Measurements from ENCODE around the gene DLG2.

The DLG2 gene

DNA sequence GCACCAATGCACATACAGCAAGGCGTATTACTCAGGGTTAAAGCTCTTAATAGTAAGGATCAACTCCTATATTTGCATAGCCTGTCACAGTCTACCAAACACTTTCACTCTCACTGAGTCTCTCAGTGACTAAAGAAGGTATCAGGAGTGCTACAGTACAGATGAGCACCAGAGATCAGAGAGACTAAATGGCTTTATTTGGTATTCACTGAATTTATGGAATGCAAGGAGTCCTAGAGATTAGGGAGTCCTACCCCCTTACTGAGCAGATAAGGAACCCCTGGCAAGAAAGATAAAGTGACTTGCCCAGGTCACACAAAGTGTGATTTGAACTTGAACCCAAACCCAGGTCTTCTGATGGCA is 1944.6 kb downstream of the DLG2 start:
- no peak for DNase-seq (ENCODE audit: low read depth in 2 of 2)

DNA sequence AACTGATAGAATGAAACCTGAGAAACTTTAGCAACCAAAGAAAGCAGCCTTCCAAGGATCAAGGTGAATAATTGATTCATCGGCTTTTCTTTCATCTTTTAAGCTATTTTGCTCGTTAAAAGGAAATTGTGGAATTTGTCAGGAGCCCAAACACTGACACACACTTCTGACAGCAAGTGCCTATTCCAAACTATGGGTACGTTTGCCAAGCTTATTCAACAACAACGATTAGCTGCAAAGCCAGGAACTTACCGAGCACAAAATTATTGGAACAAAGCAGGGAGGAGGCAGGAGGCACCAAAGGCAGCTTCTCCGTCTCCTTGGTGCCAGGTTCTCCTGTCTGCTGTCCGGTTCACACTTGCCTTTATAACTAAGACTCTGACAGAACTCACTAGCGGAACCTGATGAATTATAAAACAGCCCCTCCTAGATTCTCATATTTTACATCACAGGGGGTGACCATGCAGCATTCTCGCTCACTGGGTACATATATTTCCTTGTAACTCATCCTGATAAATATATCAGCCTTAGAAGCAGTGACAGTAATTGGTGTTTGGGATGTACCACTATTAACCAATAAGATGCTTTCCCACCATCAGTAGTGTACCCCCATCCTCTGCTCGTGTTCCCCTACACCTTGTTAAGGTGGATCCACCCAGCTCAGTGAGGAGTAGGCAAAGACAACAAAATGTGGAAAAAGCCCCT is 1945.1 kb downstream of the DLG2 start:
- DNase-seq (ENCODE audit: low read depth in 2 of 2), result no peak

DNA sequence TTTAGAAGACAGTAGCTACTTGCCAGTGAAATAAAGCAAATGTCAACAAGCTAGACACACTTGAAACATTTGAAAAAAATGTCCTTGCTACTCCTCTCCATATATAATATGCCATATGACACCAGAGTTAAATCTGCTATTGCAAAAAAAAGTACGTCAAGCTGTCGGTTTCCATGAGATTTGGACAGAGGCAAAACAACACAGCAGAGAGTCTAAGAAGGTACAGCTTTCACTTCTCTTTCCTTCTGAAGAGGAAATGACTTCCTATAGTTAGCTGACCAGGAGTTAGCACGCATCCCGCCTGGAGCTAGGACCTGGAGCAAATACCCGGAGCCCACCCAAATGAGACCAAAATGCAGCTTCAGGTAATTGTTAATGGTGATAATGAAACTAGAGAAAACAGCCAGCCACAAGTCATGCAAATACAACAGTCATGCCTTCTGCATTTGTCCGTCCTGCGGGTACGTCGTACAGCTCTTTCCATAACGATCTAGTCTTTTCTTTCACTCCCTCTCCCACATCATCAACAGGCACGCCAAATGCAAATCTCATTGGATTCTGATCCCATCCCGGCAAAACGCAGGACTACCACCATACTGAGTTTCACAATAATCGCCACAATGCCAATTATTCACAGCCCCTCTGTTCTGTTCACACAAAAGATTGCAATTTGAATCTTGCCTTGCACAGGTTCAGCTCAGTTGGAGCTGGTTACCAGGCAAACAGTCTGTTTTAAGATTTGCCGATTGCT is 1945.9 kb downstream of the DLG2 start:
- DNase-seq (ENCODE audit: low read depth in 2 of 2), result no peak

DNA sequence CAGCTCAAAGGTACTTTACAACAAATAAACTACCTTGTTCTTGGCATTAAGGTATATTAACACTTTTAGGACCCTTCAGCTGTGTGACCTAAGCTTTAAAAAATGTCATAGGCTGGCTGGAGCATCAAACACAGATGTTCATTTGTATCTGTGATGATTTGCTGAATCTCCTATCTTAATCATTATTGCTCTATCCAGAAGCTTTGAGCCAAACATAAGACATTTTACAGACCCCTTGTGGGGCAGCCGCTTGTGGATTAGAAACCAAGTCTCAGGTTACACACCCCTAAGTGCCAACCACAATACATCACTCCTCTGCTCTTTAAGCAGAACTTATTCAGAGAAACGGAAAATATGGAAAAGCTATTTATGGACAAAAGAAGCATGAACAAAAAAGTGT is 1946.8 kb downstream of the DLG2 start:
- no peak for DNase-seq (ENCODE audit: low read depth in 2 of 2)

DNA sequence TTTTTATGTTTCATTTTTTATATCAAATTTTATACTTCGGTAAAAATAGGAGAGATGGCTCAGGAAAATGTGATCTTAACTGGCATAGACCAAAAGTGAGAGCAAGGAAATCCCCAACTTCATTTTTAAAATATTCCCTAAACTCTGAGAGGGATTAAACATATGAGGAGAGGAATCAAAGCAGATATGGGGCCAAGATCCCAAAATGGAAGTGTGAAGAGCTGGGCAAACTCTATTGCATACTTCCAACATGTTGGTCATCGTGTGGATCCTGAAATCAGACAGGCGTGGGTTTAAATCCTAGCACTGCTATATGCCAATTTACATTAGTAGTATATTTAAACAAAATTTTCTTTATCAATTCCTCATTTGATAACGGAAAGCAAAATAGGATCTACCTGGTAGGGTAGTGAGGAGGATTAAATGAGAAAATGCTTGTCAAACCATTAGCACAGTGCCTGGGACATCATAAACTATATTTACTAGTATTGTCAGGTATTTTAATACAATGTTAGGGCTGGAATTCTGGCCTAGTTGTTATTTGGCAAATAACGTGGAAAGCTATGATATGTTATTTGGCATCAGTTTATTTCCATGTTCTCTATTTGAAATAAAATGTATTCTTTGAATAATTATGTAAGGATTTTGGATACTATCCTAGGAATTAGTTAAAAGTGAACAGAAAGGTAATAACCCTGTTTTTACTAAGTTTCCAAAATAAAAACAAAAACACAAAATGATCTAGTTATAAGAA is 1948.1 kb downstream of the DLG2 start:
- no peak for DNase-seq (ENCODE audit: low read depth in 2 of 2)

DNA sequence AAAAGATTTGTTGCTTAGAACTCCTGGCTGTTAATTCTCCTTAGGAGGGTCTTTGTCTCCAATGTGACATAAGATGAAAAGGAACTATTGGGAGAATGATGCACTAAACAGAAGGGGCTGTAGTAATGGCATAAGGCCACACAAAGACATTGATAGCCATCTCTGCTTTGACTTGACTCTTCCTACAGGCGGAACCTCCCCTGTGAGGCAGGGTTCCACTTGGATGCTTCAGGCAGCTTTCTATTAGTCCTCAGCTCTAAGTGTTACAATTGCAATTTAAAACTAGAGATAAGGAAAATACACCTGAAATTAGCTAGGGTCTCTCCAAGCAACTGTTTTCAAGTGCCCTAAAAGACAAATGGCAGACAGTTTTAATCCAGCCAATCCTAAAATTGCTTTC is 1949.4 kb downstream of the DLG2 start:
- DNase-seq (ENCODE audit: low read depth in 2 of 2), result no peak

DNA sequence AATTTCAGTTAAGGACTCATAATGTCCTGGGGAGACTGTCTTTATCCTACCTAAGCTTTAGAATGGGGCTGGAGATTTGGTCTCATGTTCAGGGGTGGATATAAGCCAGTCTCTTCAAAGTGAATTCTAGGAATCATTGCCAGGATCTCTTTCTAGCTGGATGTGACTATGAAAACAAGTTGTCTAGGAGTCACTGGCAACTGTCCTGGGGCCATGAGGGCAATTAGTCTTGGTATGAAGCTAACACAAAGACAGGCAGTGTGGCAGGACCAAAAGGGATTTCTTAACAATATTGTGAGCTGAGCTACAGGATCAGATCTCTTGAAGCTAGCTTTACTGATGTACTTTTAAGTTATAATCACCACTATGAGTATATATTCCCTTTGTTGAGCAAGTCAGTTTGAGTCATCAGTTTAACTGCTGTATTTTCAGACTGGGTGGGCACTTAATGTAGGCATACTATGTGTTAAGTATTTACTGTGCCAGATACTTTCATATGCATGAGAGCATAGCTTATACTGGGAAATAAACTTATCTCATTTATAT is 1951.0 kb downstream of the DLG2 start:
- no peak for DNase-seq (ENCODE audit: low read depth in 2 of 2)

DNA sequence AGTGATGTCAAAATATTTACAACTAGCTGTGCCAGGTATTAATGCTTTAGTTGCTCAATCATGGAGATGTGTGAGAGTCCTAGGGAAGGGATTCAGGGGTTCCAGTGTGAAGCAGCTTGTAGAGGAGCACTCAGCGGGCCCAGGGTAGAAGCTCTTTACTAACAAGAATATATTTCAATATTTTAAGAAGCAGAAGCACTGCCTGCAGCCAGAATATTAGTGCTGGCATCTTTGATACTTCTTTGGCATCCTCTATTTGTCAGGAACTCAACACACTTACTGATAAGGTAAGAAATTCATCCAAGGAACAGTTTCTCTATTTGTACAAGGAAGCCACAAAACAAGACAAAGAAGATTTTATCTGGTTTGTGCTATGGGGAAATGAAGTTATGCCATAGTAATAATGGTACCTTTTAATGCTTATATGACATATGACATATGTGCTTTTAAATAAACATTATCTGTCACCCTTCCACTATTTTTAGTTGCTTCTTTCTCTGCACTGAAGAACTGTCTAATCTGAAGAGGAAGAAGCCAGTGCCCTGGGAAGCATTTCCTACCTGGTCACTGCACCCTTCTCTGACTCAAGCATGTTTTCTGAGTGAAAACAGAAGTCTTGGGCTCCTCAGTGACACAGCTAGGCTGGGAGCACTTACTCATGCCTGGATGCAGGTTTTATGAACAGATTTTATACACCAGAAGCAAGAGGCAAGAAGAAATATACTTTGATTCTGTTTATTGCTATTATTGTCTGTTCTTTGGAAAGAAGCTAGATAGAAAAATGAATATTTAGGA is 1952.8 kb downstream of the DLG2 start:
- DNase-seq (ENCODE audit: low read depth in 2 of 2), result no peak

DNA sequence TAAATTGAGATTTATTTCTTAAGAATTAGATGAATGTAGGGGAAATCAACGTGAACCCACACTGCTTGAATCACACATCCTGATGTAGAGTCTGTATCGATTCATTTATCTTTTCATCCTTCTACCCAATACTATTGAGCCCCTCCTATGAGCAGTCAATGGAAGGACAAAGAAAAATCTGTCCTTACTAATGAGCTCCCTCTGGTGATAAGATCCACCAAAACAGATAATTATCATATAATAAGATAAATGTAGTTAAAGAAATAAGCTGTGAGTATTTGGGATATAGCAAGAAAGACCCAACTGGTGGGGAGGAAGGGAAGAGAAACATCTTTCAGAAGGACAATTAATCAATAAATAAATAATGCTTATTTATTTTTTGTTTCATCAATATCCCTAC is 1955.9 kb downstream of the DLG2 start:
- no peak for DNase-seq (ENCODE audit: low read depth in 2 of 2)

DNA sequence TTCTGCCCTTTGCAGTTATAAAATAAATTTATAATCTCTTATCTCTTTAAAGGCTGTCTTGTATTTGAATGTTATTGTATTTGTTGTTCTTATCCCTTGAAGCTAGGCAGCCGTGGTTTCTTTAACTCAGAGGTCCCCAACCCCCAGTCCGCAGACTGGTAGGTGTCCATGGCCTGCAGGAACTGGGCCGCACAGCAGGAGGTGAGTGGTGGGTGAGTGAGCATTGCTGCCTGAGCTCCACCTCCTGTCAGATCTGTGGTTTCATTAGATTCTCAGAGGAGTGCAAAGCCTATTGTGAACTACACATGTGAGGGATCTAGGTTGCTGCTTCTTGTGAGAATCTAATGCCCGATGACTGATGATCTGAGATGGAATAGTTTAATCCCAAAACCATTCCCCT is 1961.0 kb downstream of the DLG2 start:
- no peak for DNase-seq (ENCODE audit: low read depth in 2 of 2)

DNA sequence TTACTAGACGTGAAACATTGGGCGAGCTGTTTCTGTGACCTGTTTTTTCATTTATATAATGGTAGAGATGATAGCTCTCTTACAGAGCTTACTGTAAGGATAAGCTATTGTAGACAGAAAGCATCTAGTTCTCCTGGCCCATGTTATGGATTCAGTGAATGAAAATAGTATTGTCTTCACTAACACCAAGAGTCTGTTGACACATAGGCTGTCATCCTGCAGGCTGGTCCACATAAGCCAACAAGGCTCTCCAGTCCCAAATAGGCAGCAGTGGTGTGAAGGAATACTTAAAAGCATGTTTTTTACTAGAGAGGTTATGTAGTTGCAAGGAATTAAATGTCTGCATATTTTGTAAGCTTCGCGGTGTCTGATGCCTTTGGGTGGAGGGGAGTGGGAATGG is 1963.2 kb downstream of the DLG2 start:
- DNase-seq (ENCODE audit: low read depth in 2 of 2), result no peak

DNA sequence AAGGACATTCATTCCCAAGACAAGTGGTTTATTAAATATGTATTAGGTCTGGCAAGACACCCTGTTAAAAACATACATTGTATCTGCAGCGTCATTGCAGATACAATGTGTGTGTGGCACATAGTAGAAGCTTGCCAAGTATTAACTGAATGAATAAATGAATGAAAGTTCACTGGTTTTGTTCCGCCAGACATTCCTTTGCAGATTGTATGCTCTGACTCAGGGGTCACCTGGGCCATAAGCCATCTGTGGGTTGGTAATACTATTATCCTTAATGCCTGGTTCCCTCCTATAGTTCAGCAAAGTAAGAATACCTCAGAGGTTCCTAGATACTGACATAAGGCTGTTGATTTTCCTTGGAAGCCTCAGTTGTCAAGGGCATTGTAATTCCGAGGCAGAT is 1963.7 kb downstream of the DLG2 start:
- DNase-seq (ENCODE audit: low read depth in 2 of 2), result no peak

DNA sequence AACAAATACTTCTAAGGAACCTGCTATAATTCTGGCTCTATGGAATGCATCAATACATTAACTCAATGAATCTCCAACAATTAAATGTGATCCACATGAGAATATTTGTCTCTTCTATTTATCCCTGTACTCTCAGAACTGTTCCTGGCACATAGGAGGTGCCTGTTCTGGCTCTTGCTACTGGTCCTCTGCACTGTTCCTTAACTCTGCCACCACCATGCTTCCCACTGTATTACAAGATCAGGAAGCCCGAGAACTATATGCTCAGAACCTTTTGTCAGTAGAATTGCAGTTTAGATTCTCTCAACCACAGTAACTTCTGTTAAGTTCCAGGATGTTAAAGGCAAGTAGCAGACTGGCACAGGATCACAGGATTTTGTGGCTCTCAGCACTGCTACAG is 1964.7 kb downstream of the DLG2 start:
- no peak for DNase-seq (ENCODE audit: low read depth in 2 of 2)

DNA sequence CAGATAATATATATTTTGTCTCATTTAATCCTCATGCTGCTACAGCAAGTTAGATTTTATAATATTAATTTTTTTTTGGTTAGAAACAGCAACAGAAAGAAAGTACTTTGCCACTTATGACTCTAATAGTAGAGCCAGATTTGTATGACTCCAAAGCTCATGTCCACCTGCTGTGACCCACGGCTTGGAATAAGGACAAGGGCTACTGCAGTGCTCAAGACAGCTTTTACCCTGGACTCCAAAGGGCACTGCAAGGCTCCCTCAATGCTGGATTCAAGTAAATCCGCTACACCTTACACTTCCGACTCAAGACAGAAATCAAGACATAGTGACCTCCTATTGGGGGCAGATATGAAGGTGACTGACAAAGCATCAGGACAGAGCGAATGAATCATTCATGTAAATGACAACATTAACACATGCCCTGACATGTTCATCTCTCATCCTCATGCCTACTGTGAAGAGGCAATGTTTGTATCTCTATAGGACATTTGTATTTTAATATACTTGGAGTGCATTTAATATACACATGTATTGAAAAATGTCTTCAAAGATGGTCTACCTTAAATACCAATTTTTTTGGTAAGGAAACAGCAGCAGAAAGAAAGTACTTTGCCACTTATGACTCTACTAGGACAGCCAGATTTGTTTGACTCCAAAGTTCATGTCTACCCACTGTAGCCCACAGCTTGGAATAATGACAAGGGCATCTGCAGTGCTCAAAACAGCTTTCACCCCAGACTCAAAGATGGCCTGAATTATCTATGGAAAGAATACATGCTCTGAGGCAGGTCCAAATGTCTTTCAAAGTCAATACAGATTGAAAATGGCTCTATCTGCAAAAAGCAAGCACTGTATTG is 1965.4 kb downstream of the DLG2 start:
- no peak for DNase-seq (ENCODE audit: low read depth in 2 of 2)

DNA sequence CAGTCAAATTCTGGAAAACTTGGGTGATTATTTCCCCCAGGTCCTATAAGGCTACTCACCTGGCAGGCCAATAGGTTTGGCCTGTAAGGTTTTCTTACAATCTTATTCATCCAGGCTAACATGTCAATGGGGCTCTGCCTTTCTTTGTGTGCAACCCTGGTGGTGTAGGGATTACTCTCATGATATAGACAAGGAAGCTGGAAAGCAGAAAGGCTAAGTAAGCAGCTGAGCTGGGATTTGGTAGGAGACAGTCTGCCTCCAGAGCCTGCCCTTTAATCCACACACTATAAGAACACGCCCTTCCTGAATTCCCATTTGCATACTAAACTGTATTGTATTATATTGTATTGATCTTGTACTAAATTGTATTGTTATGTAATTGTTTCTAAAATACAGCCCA is 1967.7 kb downstream of the DLG2 start:
- DNase-seq (ENCODE audit: low read depth in 2 of 2), result no peak

DNA sequence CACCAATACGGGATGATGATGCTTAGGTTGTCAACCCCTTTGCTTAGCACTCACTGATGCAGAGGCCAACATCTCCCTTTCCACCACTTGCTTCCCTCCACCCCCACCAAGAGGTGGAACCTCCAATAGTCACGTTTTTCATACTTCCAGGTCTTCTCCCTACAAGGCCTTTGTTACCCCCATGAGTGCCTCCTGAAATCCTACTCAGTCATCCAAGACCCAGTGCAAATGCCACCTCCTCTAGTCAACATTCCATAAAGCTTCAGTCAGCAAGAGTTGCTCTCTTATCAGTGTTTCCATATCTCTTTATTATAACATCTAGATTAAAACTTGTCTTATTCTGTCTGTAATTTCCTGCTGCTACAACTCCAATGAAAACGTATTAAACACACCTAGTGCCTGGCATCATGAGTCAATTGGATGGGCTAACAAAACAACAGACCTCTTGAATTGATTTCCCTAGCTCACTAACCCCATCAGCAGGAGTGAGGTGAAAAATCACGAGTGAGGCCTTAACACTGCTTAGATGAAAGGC is 1970.3 kb downstream of the DLG2 start:
- DNase-seq (ENCODE audit: low read depth in 2 of 2), result no peak

DNA sequence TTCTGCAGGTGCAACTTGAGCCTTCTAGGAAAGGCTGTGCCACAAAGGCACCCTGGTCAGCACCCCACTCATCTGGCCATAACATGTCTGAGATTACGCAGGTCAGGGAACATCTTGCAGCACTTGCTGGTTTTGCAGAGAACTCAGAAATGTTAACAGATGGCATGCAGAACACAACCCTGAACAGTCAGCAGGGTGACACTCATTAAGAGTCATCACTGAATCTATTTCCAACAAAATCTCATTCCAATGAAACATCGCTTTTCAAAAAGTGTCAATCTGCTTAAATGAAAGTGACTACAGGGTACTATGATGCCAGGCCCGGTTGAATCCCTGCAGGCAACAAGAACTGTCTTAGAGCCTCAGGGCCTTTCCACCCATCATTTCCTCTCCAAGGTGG is 1971.2 kb downstream of the DLG2 start:
- DNase-seq (ENCODE audit: low read depth in 2 of 2), result no peak

DNA sequence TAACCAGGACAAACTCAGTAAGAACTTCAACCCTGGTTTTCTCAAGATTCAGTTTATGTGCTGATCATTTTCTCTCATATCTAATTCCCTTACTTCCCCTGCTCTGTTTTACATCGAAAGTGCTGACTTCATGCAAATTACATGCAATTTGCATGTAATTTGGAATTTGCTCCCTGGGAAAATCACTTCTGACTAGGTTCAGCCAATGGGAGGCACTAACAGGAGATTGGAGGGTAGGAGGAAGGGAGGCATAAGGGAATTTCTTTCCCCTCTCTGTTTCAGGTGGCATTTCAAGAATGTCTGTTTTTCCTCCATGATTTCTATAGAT is 1977.7 kb downstream of the DLG2 start:
- no peak for DNase-seq (ENCODE audit: low read depth in 2 of 2)

DNA sequence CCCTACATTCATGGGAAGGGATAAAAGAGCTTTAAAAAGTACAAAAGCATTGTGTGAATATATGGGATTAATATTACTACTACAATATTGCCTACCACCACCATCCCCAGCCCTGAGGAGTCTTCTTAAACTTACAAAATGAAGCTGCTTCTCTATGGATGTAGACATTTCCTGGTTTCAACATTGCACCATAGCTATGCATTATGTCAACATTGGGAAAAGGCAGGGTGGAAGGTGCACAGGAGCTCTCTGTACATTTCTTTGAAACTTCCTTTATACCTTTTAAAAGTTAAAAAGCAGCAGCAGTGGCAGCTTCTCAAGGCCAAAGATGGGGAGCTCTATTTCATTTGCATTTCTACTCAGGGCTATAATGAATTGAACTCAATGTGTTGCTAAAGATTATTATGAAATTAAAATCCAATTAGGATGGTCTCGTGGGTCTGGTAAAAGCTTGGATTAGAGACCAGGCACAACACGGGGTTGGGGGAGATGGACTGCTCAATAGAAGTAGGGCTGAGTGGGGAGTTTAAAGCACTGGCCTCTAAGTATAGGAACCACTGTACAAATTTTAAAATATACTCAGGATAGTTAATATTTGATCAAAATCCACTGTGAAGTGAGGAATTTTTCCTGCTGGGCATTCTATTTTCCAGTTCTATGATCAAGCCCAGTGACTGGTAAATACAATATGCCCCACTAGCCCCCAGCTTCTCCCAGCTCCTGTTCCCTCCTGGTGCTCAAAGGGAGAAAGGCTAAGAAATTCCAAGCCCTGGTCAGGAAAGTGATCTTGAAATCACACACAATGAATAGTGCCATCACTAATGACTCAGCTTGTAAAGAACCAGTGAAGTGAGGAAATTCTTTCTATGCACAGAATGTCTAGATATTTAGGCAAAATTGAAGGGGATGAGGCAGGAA is 1978.3 kb downstream of the DLG2 start:
- DNase-seq (ENCODE audit: low read depth in 2 of 2), result no peak

DNA sequence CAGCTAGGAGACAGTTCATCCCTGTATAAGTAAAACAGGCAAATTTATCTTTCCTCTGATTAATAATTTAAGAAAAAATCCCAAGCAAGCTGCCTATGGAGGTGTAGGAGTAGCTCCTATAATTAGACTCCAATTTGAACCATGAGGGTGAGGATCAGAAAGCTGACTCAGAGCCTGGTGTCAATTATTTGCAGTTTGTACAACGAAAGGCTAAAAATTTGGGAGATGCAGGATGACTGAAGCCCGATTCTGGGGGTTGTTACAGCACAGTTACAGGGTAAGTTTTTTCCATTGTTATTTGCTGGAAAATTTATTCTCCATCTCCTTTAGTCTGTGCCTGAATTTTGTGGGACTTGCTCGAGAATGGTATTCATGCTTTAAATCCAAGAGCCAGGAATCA is 1981.6 kb downstream of the DLG2 start:
- DNase-seq (ENCODE audit: low read depth in 2 of 2), result no peak

Measured in stimulated activated CD4-positive, alpha-beta T cell treated with anti-CD3 and anti-CD28 coated beads, Interleukin-1b, Interleukin-23, amount 100 ng/mL, for 4 hours (primary cell).